ENCODE results near the gene TRIM73. TPM values are rescaled to one million over a fixed set of nuclear protein-coding genes. Genes with fewer than 3 reads are reported as not detected.
"Not testable (repeated sequence)": the region's sequence is repeated elsewhere in the genome, so short reads cannot be mapped to it uniquely, and the experiment has no call there.

TRIM73 gene
- 1 to 10 TPM; 4.1 to 7.1 TPM for total RNA-seq

- H3K36me3 ChIP-seq; H3K27me3 ChIP-seq (replicated peaks; ENCODE audit: insufficient read depth); intact Hi-C loops (cut with DNase I); DNase-seq (ENCODE audit: low spot score); H3K4me3 ChIP-seq; H3K4me1 ChIP-seq (replicated peaks); H3K27ac ChIP-seq; H3K9me3 ChIP-seq: not testable (repeated sequence)
- 80% methylated on average over 1 of the region's 34 CpGs for WGBS
Observed at GRCh38 chr7:75395329-75395728, at the start of gene TRIM73. Gene TRIM73, plus strand, starts transcription at chr7:75395629. Its CDS starts 3,305 bp downstream, at chr7:75398934.

GRCh38 chr7:75358671-75359541 is 36.5 kb upstream of the TRIM73 start:
- intact Hi-C loops (cut with DNase I); H3K36me3 ChIP-seq; H3K9me3 ChIP-seq; DNase-seq (ENCODE audit: low spot score); H3K27me3 ChIP-seq (replicated peaks; ENCODE audit: insufficient read depth); H3K27ac ChIP-seq; H3K4me1 ChIP-seq (replicated peaks): not testable (repeated sequence)
- no CpG with 5 or more reads among the region's 70 CpGs for WGBS
- peak overlapping the region; percentile 25 to 27 for H3K4me3 ChIP-seq

GRCh38 chr7:75359542-75359848 is 35.9 kb upstream of the TRIM73 start:
- H3K9me3 ChIP-seq; H3K36me3 ChIP-seq; H3K27me3 ChIP-seq (replicated peaks; ENCODE audit: insufficient read depth); intact Hi-C loops (cut with DNase I); DNase-seq (ENCODE audit: low spot score); H3K27ac ChIP-seq; H3K4me1 ChIP-seq (replicated peaks): not testable (repeated sequence)
- H3K4me3 ChIP-seq, result peak overlapping the region; percentile 25 to 27
- WGBS, result no CpG with 5 or more reads among the region's 29 CpGs

- WGBS, result no CpG with 5 or more reads among the region's 3 CpGs
- H3K9me3 ChIP-seq; H3K4me3 ChIP-seq; H3K36me3 ChIP-seq; H3K4me1 ChIP-seq (replicated peaks); intact Hi-C loops (cut with DNase I); H3K27ac ChIP-seq; DNase-seq (ENCODE audit: low spot score); H3K27me3 ChIP-seq (replicated peaks; ENCODE audit: insufficient read depth): not testable (repeated sequence)
Observed at GRCh38 chr7:75364079-75364478, 31.4 kb upstream of the TRIM73 start.

GRCh38 chr7:75366643-75367042 is 28.8 kb upstream of the TRIM73 start:
- DNase-seq (ENCODE audit: low spot score); H3K4me3 ChIP-seq; H3K27ac ChIP-seq; H3K9me3 ChIP-seq; H3K4me1 ChIP-seq (replicated peaks); H3K27me3 ChIP-seq (replicated peaks; ENCODE audit: insufficient read depth); H3K36me3 ChIP-seq; intact Hi-C loops (cut with DNase I): not testable (repeated sequence)
- WGBS, result no CpG with 5 or more reads among the region's 5 CpGs

- DNase-seq (ENCODE audit: low spot score); H3K4me3 ChIP-seq; H3K4me1 ChIP-seq (replicated peaks); intact Hi-C loops (cut with DNase I); H3K36me3 ChIP-seq; H3K27ac ChIP-seq; H3K27me3 ChIP-seq (replicated peaks; ENCODE audit: insufficient read depth); H3K9me3 ChIP-seq: not testable (repeated sequence)
- WGBS, result 51% methylated on average over 4 of the region's 9 CpGs
Observed at GRCh38 chr7:75367313-75367712, 28.1 kb upstream of the TRIM73 start.

- no CpG with 5 or more reads among the region's 4 CpGs for WGBS
- H3K27ac ChIP-seq; intact Hi-C loops (cut with DNase I); DNase-seq (ENCODE audit: low spot score); H3K4me3 ChIP-seq; H3K36me3 ChIP-seq; H3K27me3 ChIP-seq (replicated peaks; ENCODE audit: insufficient read depth); H3K9me3 ChIP-seq; H3K4me1 ChIP-seq (replicated peaks): not testable (repeated sequence)
Observed at GRCh38 chr7:75374144-75374518, 21.3 kb upstream of the TRIM73 start.

- H3K4me3 ChIP-seq; H3K4me1 ChIP-seq (replicated peaks); intact Hi-C loops (cut with DNase I); H3K9me3 ChIP-seq; H3K36me3 ChIP-seq; H3K27ac ChIP-seq; H3K27me3 ChIP-seq (replicated peaks; ENCODE audit: insufficient read depth); DNase-seq (ENCODE audit: low spot score): not testable (repeated sequence)
- WGBS, result no CpG with 5 or more reads among the region's 17 CpGs
Observed at GRCh38 chr7:75374519-75375317, 20.7 kb upstream of the TRIM73 start.

- H3K9me3 ChIP-seq; H3K27ac ChIP-seq; H3K4me1 ChIP-seq (replicated peaks); DNase-seq (ENCODE audit: low spot score); H3K4me3 ChIP-seq; H3K27me3 ChIP-seq (replicated peaks; ENCODE audit: insufficient read depth); H3K36me3 ChIP-seq; intact Hi-C loops (cut with DNase I): not testable (repeated sequence)
- WGBS, result no CpG with 5 or more reads among the region's 6 CpGs
Observed at GRCh38 chr7:75393194-75393593, 2.2 kb upstream of the TRIM73 start.

- H3K4me3 ChIP-seq; H3K9me3 ChIP-seq; H3K36me3 ChIP-seq; H3K27me3 ChIP-seq (replicated peaks; ENCODE audit: insufficient read depth); H3K4me1 ChIP-seq (replicated peaks); DNase-seq (ENCODE audit: low spot score); intact Hi-C loops (cut with DNase I); H3K27ac ChIP-seq: not testable (repeated sequence)
- no CpG with 5 or more reads among the region's 2 CpGs for WGBS
Observed at GRCh38 chr7:75397865-75398264, 2.4 kb downstream of the TRIM73 start.

GRCh38 chr7:75398771-75399700 is 3.6 kb downstream of the TRIM73 start:
- no CpG with 5 or more reads among the region's 34 CpGs for WGBS

GRCh38 chr7:75400575-75400974 is 5.1 kb downstream of the TRIM73 start:
- DNase-seq (ENCODE audit: low spot score); H3K9me3 ChIP-seq; H3K4me3 ChIP-seq; H3K27ac ChIP-seq; H3K4me1 ChIP-seq (replicated peaks); H3K36me3 ChIP-seq; H3K27me3 ChIP-seq (replicated peaks; ENCODE audit: insufficient read depth); intact Hi-C loops (cut with DNase I): not testable (repeated sequence)
- WGBS, result no CpG with 5 or more reads among the region's 6 CpGs

More at GRCh38 chr7:75398771-75399700, 3.6 kb downstream of the TRIM73 start:
- H3K27me3 ChIP-seq (replicated peaks; ENCODE audit: insufficient read depth); H3K27ac ChIP-seq; DNase-seq (ENCODE audit: low spot score); H3K4me3 ChIP-seq; H3K36me3 ChIP-seq; H3K9me3 ChIP-seq; H3K4me1 ChIP-seq (replicated peaks); intact Hi-C loops (cut with DNase I): not testable (repeated sequence)
